Vagina (tissue), 2 donors: ENCODE results near the gene NHLRC1.

Source experiments
- POLR2AphosphoS5 ChIP-seq, 2 donors: sonication (generic); formaldehyde crosslinking; IDR thresholded peaks; one replicate each; pipeline ENCODE4 v1.9.0; 2017; ENCODE audit warnings: antibody characterized with exemption in 2 of 2, mild to moderate bottlenecking in 2 of 2, low read depth in 1 of 2; ENCODE audit not compliant: insufficient read depth in 1 of 2
- TF ChIP-seq, protein P1 (sequence below), 3 experiments: fragments of 450-650 bp in 2 of 3; fragments of 200-600 bp in 1 of 3; sonication (generic) in 1 of 3; IDR thresholded peaks; one replicate each; pipeline ENCODE4 v1.5.1; 2017 to 2019; ENCODE audit warnings: antibody characterized with exemption in 3 of 3, mild to moderate bottlenecking in 2 of 3, moderate library complexity in 2 of 3

DNA sequence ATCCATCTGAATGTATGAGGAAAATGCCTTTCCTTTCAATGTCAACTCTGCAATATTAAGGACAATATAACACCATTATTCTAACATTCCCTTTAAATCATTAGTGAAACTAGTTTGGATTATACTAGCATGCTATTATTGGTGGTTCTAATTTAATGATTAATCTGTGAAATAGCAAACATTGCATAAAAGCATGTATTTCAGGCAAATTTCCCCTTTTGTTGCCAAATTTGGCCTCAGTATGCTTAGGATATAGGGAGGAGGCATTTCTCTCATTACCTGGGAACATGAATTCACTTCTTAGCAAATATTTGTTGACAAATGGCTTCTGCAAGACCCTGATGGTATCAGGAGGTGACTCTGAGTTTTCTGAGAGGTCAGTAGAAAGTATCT is 30.8 kb upstream of the NHLRC1 start:
- TF ChIP-seq, protein P1, sequence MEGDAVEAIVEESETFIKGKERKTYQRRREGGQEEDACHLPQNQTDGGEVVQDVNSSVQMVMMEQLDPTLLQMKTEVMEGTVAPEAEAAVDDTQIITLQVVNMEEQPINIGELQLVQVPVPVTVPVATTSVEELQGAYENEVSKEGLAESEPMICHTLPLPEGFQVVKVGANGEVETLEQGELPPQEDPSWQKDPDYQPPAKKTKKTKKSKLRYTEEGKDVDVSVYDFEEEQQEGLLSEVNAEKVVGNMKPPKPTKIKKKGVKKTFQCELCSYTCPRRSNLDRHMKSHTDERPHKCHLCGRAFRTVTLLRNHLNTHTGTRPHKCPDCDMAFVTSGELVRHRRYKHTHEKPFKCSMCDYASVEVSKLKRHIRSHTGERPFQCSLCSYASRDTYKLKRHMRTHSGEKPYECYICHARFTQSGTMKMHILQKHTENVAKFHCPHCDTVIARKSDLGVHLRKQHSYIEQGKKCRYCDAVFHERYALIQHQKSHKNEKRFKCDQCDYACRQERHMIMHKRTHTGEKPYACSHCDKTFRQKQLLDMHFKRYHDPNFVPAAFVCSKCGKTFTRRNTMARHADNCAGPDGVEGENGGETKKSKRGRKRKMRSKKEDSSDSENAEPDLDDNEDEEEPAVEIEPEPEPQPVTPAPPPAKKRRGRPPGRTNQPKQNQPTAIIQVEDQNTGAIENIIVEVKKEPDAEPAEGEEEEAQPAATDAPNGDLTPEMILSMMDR (IDR thresholded peaks at IDR 0.05) = no peak
- no peak for TF ChIP-seq POLR2AphosphoS5 (IDR thresholded peaks at IDR 0.05; ENCODE audit: insufficient read depth in 1 of 2, low read depth in 1 of 2)
